HUES64 (cell line): ENCODE results near the gene VAMP8.
"Not testable (repeated sequence)": the region's sequence is repeated elsewhere in the genome, so short reads cannot be mapped to it uniquely, and the experiment has no call there.

Experiments
- H3K27ac ChIP-seq: 2 replicates; pipeline ENCODE4 v1.7.0; 2013; ENCODE audit warnings: low read depth, low read length, inconsistent platforms
- H3K27me3 ChIP-seq: 2 replicates; pipeline ENCODE4 v1.6.1; 2013; ENCODE audit warnings: mild to moderate bottlenecking, low read length; ENCODE audit not compliant: insufficient read depth
- H3K36me3 ChIP-seq: 2 replicates; pipeline ENCODE4 v1.6.1; 2013; ENCODE audit warnings: mild to moderate bottlenecking, low read length; ENCODE audit not compliant: insufficient read depth
- H3K4me1 ChIP-seq: 2 replicates; pipeline ENCODE4 v1.6.1; 2013; ENCODE audit warnings: mild to moderate bottlenecking, low read length, moderate library complexity; ENCODE audit not compliant: insufficient read depth
- H3K4me3 ChIP-seq: 2 replicates; pipeline ENCODE4 v1.5.1; 2013; ENCODE audit warnings: mild to moderate bottlenecking, low read length, moderate library complexity
- H3K9ac ChIP-seq: 2 replicates; pipeline ENCODE4 v1.6.1; 2013; ENCODE audit warnings: mild to moderate bottlenecking, low read depth, low read length
- H3K9me3 ChIP-seq: 2 replicates; pipeline ENCODE4 v1.6.1; 2013; ENCODE audit warnings: low read depth, low read length; ENCODE audit not compliant: insufficient read depth
- WGBS: fragments of 150-250, 120-280 bp; methylation state at CpG from one replicate; pipeline ENCODE4 v1.1.7; 2013; ENCODE audit warnings: missing lambda C conversion rate; 5-methylcytosine and 5-hydroxymethylcytosine counted together

VAMP8 gene

GRCh38 chr2:85539361-85540132, 37.8 kb upstream of the VAMP8 start:
- Histone ChIP-seq H3K36me3 (peaks cover 49% of the 10 kb centered on the region), H3K4me1 (peaks cover 32% of the 10 kb centered on the region; the same call in 1 of the 2 replicates), H3K27me3 (no peaks in the 10 kb centered on the region), H3K4me3 (peak overlapping the region; percentile 99), H3K9me3 (peaks cover 5% of the 10 kb centered on the region; the same call in 1 of the 2 replicates), H3K9ac (peak overlapping the region; percentile 100), H3K27ac (peak overlapping the region; percentile 100)
- WGBS: under 1% methylated on average over 66 of the region's 67 CpGs

- WGBS: 6% methylated on average over 11 of the region's 11 CpGs
- H3K27me3 ChIP-seq: no peaks in the 10 kb centered on the region
- peaks cover 5% of the 10 kb centered on the region; the same call in 1 of the 2 replicates for H3K9me3 ChIP-seq
- H3K27ac ChIP-seq: peak overlapping the region; percentile 100
- peak overlapping the region; percentile 100 for H3K9ac ChIP-seq
- peaks cover 55% of the 10 kb centered on the region for H3K36me3 ChIP-seq
- peak overlapping the region; percentile 99 for H3K4me3 ChIP-seq
- H3K4me1 ChIP-seq: peaks cover 32% of the 10 kb centered on the region; the same call in 1 of the 2 replicates
Observed at GRCh38 chr2:85540133-85540648, 37.2 kb upstream of the VAMP8 start.

- Histone ChIP-seq H3K36me3 (peaks cover 66% of the 10 kb centered on the region), H3K9me3 (peaks cover 5% of the 10 kb centered on the region; the same call in 1 of the 2 replicates), H3K27ac (no peak overlapping the region), H3K4me3 (peak overlapping the region; percentile 99), H3K9ac (peak overlapping the region; percentile 100; the same call in 1 of the 2 replicates), H3K4me1 (peaks cover 32% of the 10 kb centered on the region; the same call in 1 of the 2 replicates), H3K27me3 (no peaks in the 10 kb centered on the region)
- WGBS: 81% methylated on average over 4 of the region's 4 CpGs
Observed at GRCh38 chr2:85541262-85541661, 36.1 kb upstream of the VAMP8 start.

- no peaks in the 10 kb centered on the region for H3K27me3 ChIP-seq
- peak overlapping the region; percentile 99 for H3K4me3 ChIP-seq
- H3K36me3 ChIP-seq: peaks cover 66% of the 10 kb centered on the region
- peaks cover 25% of the 10 kb centered on the region; the same call in 1 of the 2 replicates for H3K4me1 ChIP-seq
- H3K9ac ChIP-seq: peak overlapping the region; percentile 100; the same call in 1 of the 2 replicates
- H3K27ac ChIP-seq: no peak overlapping the region
- whole genome bisulfite sequencing: 91% methylated on average over 5 of the region's 5 CpGs
- H3K9me3 ChIP-seq: peaks cover 5% of the 10 kb centered on the region; the same call in 1 of the 2 replicates
Observed at GRCh38 chr2:85541753-85542457, 35.5 kb upstream of the VAMP8 start.

GRCh38 chr2:85542777-85543176, 34.6 kb upstream of the VAMP8 start:
- H3K4me1 ChIP-seq: peaks cover 18% of the 10 kb centered on the region; the same call in 1 of the 2 replicates
- H3K9ac ChIP-seq: no peak overlapping the region
- H3K27ac ChIP-seq: no peak overlapping the region
- H3K36me3 ChIP-seq: peaks cover 73% of the 10 kb centered on the region
- no peaks in the 10 kb centered on the region for H3K27me3 ChIP-seq
- WGBS: 97% methylated on average over 2 of the region's 4 CpGs
- H3K9me3 ChIP-seq: peaks cover 5% of the 10 kb centered on the region; the same call in 1 of the 2 replicates
- H3K4me3 ChIP-seq: peak overlapping the region; percentile 99; the same call in 1 of the 2 replicates

- not testable (repeated sequence) for H3K4me3 ChIP-seq, H3K27me3 ChIP-seq, H3K27ac ChIP-seq, H3K9ac ChIP-seq, H3K9me3 ChIP-seq
- peaks cover 86% of the 10 kb centered on the region for H3K36me3 ChIP-seq
- H3K4me1 ChIP-seq: peaks cover 18% of the 10 kb centered on the region; the same call in 1 of the 2 replicates
- WGBS: 96% methylated on average over 3 of the region's 3 CpGs
Observed at GRCh38 chr2:85544254-85544691, 33.1 kb upstream of the VAMP8 start.

GRCh38 chr2:85544915-85545779, 32.2 kb upstream of the VAMP8 start:
- H3K9ac ChIP-seq, H3K9me3 ChIP-seq, H3K27me3 ChIP-seq, H3K27ac ChIP-seq, H3K4me3 ChIP-seq: not testable (repeated sequence)
- 90% methylated on average over 4 of the region's 5 CpGs for WGBS
- Histone ChIP-seq H3K36me3 (peaks cover 89% of the 10 kb centered on the region), H3K4me1 (peaks cover 18% of the 10 kb centered on the region; the same call in 1 of the 2 replicates)

GRCh38 chr2:85545780-85546240, 31.6 kb upstream of the VAMP8 start:
- no peaks in the 10 kb centered on the region for H3K9me3 ChIP-seq
- peaks cover 89% of the 10 kb centered on the region for H3K36me3 ChIP-seq
- H3K9ac ChIP-seq: no peak overlapping the region
- H3K4me1 ChIP-seq: peaks cover 16% of the 10 kb centered on the region; the same call in 1 of the 2 replicates
- no peaks in the 10 kb centered on the region for H3K27me3 ChIP-seq
- 87% methylated on average over 5 of the region's 5 CpGs for WGBS
- no peak overlapping the region for H3K4me3 ChIP-seq
- no peak overlapping the region; the same call in 1 of the 2 replicates for H3K27ac ChIP-seq

- no peak overlapping the region for H3K27ac ChIP-seq
- H3K9me3 ChIP-seq: no peaks in the 10 kb centered on the region
- H3K9ac ChIP-seq: no peak overlapping the region
- H3K4me3 ChIP-seq: no peak overlapping the region
- 100% methylated on average over 1 of the region's 1 CpG for WGBS
- peaks cover 88% of the 10 kb centered on the region for H3K36me3 ChIP-seq
- H3K4me1 ChIP-seq: peaks cover 3% of the 10 kb centered on the region; the same call in 1 of the 2 replicates
- H3K27me3 ChIP-seq: no peaks in the 10 kb centered on the region
Observed at GRCh38 chr2:85547089-85547858, 30.1 kb upstream of the VAMP8 start.
